ENCODE measurements around the gene C2CD2.

GRCh38 chr21:41965461-41966013, 11.7 kb upstream of the C2CD2 start:
- TF ChIP-seq CTCF (IDR thresholded peaks at IDR 0.05; ENCODE audit: low read length) = no peak
- TF ChIP-seq EZH2 (IDR thresholded peaks at IDR 0.05; ENCODE audit: borderline replicate concordance, low read length) = no peak
